GM20000 (cell line): ENCODE measurements around the gene BUB1.
"Not testable (repeated sequence)": the region's sequence is repeated elsewhere in the genome, so short reads cannot be mapped to it uniquely, and the experiment has no call there.

Experiments used
- DNase-seq: peaks from one replicate; pipeline ENCODE4 v3.0.0; 2012; ENCODE audit warnings: low spot score
- TF ChIP-seq, protein P1 (sequence below): IDR thresholded peaks from 2 replicates; pipeline ENCODE4 v1.5.1; 2012; ENCODE audit warnings: mild to moderate bottlenecking, control low read depth; ENCODE audit errors: extremely low read depth, missing control alignments

Gene BUB1

GRCh38 chr2:110688594-110689091, 10.8 kb upstream of the BUB1 start:
- TF ChIP-seq, protein P1, sequence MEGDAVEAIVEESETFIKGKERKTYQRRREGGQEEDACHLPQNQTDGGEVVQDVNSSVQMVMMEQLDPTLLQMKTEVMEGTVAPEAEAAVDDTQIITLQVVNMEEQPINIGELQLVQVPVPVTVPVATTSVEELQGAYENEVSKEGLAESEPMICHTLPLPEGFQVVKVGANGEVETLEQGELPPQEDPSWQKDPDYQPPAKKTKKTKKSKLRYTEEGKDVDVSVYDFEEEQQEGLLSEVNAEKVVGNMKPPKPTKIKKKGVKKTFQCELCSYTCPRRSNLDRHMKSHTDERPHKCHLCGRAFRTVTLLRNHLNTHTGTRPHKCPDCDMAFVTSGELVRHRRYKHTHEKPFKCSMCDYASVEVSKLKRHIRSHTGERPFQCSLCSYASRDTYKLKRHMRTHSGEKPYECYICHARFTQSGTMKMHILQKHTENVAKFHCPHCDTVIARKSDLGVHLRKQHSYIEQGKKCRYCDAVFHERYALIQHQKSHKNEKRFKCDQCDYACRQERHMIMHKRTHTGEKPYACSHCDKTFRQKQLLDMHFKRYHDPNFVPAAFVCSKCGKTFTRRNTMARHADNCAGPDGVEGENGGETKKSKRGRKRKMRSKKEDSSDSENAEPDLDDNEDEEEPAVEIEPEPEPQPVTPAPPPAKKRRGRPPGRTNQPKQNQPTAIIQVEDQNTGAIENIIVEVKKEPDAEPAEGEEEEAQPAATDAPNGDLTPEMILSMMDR: no peak
- DNase-seq: no peak

DNA sequence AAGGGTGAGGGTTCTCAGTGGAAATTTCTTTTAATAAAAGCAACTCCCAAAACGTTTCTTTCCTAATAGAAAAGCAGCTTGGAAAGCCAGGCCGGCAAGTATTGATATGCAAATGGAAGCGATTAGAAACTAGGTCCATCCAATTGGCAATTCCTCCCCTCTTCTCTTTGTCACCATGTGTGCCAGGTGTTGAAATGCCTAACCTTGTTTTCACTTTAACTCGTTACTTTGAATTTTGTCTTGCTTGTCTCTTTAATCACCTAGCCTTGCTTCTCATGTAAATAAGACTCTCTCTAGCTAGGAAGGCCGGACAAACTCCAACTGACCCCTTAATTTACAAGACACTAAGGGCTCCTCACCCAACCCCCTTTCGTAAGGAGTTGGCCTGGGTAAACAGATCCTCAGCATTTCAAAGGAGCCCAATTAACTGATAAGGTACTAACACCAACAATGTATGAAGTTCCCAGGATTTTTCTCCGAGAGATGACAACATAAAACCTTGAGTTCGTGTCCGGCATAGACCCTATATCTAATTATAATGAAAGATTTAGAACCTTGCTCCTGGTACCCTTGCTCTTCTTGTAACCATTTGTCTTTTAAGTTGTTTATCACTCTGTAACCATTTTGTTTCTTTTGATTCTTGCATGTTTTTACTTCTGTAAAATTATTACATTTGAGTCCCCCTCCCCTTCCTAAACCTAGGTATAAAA, 10.1 kb upstream of the BUB1 start:
- not testable (repeated sequence) for DNase-seq

DNA sequence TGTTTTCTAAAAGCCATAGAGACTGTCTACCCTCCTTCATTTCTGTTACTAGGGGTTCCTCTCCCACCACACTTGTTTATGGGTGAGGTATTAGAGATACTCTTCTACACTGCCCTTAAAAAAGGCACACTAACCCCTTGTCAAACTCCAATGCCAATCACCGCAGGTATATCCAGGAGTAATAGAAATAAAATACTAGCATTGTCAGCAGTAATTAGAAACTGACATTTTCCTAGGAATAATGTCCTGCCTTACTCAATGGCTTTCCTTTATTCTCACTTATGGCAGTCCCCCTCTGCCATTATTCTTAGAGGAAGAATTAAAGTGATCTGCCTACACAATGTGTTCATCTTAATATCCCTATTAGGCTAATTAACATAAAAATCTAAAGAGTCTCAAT, 5.0 kb upstream of the BUB1 start:
- no peak for DNase-seq
- TF ChIP-seq, protein P1: no peak

GRCh38 chr2:110682267-110682666, 4.4 kb upstream of the BUB1 start:
- TF ChIP-seq, protein P1: no peak
- DNase-seq: no peak

GRCh38 chr2:110680709-110681108, 2.8 kb upstream of the BUB1 start:
- TF ChIP-seq, protein P1: no peak
- DNase-seq: no peak

- no peak for DNase-seq
- TF ChIP-seq, protein P1: no peak
These were observed 2.0 kb upstream of the BUB1 start for GRCh38 chr2:110679865-110680264.

- no peak for DNase-seq
- TF ChIP-seq, protein P1: no peak
These were observed 1.5 kb upstream of the BUB1 start for GRCh38 chr2:110679337-110679707.

GRCh38 chr2:110678457-110679336, 834 bp upstream of the BUB1 start:
- TF ChIP-seq, protein P1: no peak
- DNase-seq: peak; percentile 25
